DND-41 (cell line): ENCODE results near the gene IKZF5.

Experiments used
- ATAC-seq: fragments of 200-7000 bp; cut with Tn5 transposase; 3 replicates; pipeline ENCODE4 v1.9.1; 2021; ENCODE audit warnings: low read depth; ENCODE audit not compliant: insufficient read depth
- DNase-seq: peaks from one replicate; pipeline ENCODE4 v3.0.0-alpha.2; 2020
- H2AFZ ChIP-seq: 2 replicates; pipeline ENCODE4 v1.6.0; 2012; ENCODE audit warnings: low read depth, low read length
- H3K27ac ChIP-seq: 2 replicates; pipeline ENCODE4 v1.5.1; 2012; ENCODE audit warnings: low read length, inconsistent platforms
- H3K27me3 ChIP-seq: fragments of 200-600 bp; sonication (generic); 2 replicates; pipeline ENCODE4 v1.6.0; 2012; ENCODE audit warnings: low read length, mild to moderate bottlenecking, inconsistent platforms; ENCODE audit not compliant: insufficient read depth, poor library complexity
- H3K36me3 ChIP-seq: 2 replicates; pipeline ENCODE4 v1.5.1; 2012; ENCODE audit warnings: low read length, inconsistent platforms; ENCODE audit not compliant: insufficient read depth
- H3K4me1 ChIP-seq: 2 replicates; pipeline ENCODE4 v1.5.1; 2012; ENCODE audit warnings: mild to moderate bottlenecking, low read length; ENCODE audit not compliant: insufficient read depth
- H3K4me2 ChIP-seq: 2 replicates; pipeline ENCODE4 v1.6.0; 2012; ENCODE audit warnings: mild to moderate bottlenecking, moderate library complexity, low read length, inconsistent platforms; ENCODE audit not compliant: insufficient read depth
- H3K4me3 ChIP-seq, 2 experiments: fragments of 200-600 bp in 1 of 2; shearing (Covaris generic) in 1 of 2; 2 replicates each; pipeline ENCODE4 v1.5.1; 2012 to 2016; ENCODE audit warnings: inconsistent platforms in 2 of 2, low read length in 2 of 2, mild to moderate bottlenecking in 2 of 2, low read depth in 1 of 2, moderate library complexity in 1 of 2
- H3K79me2 ChIP-seq: 2 replicates; pipeline ENCODE4 v1.6.0; 2012; ENCODE audit warnings: low read length, inconsistent platforms; ENCODE audit not compliant: insufficient read depth
- H3K9ac ChIP-seq: 2 replicates; pipeline ENCODE4 v1.6.0; 2012; ENCODE audit warnings: low read depth, mild to moderate bottlenecking, inconsistent platforms, low read length, moderate library complexity
- H3K9me3 ChIP-seq: 2 replicates; pipeline ENCODE4 v1.5.1; 2012; ENCODE audit warnings: low read length, moderate library complexity, mild to moderate bottlenecking, inconsistent platforms; ENCODE audit not compliant: insufficient read depth, severe bottlenecking
- H4K20me1 ChIP-seq: 2 replicates; pipeline ENCODE4 v1.6.0; 2012; ENCODE audit warnings: low read length; ENCODE audit not compliant: insufficient read depth
- CTCF ChIP-seq: IDR thresholded peaks from 2 replicates; pipeline ENCODE4 v1.5.1; 2012; ENCODE audit warnings: borderline replicate concordance, low read length, moderate library complexity, mild to moderate bottlenecking; ENCODE audit not compliant: poor library complexity, severe bottlenecking; ENCODE audit errors: extremely low read depth
- EZH2 ChIP-seq: IDR thresholded peaks from 3 replicates; pipeline ENCODE4 v1.6.1; 2012; ENCODE audit warnings: borderline replicate concordance, low read depth, mild to moderate bottlenecking, moderate library complexity, low read length, inconsistent platforms; ENCODE audit not compliant: severe bottlenecking

Gene IKZF5

GRCh38 chr10:123018531-123018930 lies 9.9 kb upstream of the IKZF5 start:
- no peaks in the 10 kb centered on the region; the same call in 1 of the 2 replicates for H4K20me1 ChIP-seq
- no peak overlapping the region for H3K9ac ChIP-seq
- H3K4me1 ChIP-seq = no peaks in the 10 kb centered on the region
- H2AFZ ChIP-seq = no peak overlapping the region
- H3K9me3 ChIP-seq = no peaks in the 10 kb centered on the region
- ATAC-seq = no peak
- no peak overlapping the region for H3K27ac ChIP-seq
- H3K36me3 ChIP-seq = no peaks in the 10 kb centered on the region
- H3K4me3 ChIP-seq = no peak overlapping the region
- no peak for DNase-seq
- no peaks in the 10 kb centered on the region for H3K27me3 ChIP-seq
- no peaks in the 10 kb centered on the region for H3K79me2 ChIP-seq
- TF ChIP-seq EZH2 (no peak), CTCF (no peak)
- H3K4me2 ChIP-seq = no peak overlapping the region

GRCh38 chr10:123017421-123018165 lies 9.0 kb upstream of the IKZF5 start:
- Histone ChIP-seq H3K36me3 (no peaks in the 10 kb centered on the region), H3K4me2 (no peak overlapping the region), H3K4me1 (no peaks in the 10 kb centered on the region), H3K27ac (no peak overlapping the region), H3K79me2 (no peaks in the 10 kb centered on the region), H3K4me3 (no peak overlapping the region), H3K9ac (no peak overlapping the region), H3K9me3 (no peaks in the 10 kb centered on the region), H3K27me3 (no peaks in the 10 kb centered on the region), H2AFZ (no peak overlapping the region), H4K20me1 (no peaks in the 10 kb centered on the region; the same call in 1 of the 2 replicates)
- TF ChIP-seq EZH2 (no peak), CTCF (no peak)
- DNase-seq (no peak), ATAC-seq (no peak)

GRCh38 chr10:123016228-123016627 lies 7.6 kb upstream of the IKZF5 start:
- Histone ChIP-seq H4K20me1 (no peaks in the 10 kb centered on the region; the same call in 1 of the 2 replicates), H3K4me3 (no peak overlapping the region), H3K4me2 (no peak overlapping the region), H3K27ac (no peak overlapping the region), H2AFZ (no peak overlapping the region), H3K36me3 (no peaks in the 10 kb centered on the region), H3K4me1 (no peaks in the 10 kb centered on the region), H3K79me2 (no peaks in the 10 kb centered on the region), H3K9ac (no peak overlapping the region), H3K9me3 (no peaks in the 10 kb centered on the region), H3K27me3 (no peaks in the 10 kb centered on the region)
- DNase-seq (no peak), ATAC-seq (no peak)
- TF ChIP-seq CTCF (no peak), EZH2 (no peak)
